HG02763 (cell line): Measurements from ENCODE around the gene NEK11.
"Not testable (repeated sequence)": the region's sequence is repeated elsewhere in the genome, so short reads cannot be mapped to it uniquely, and the experiment has no call there.

Source experiments
- ATAC-seq: cut with Tn5 transposase; IDR thresholded peaks from one replicate; pipeline ENCODE4 v1.9.1; 2021; ENCODE audit warnings: mild to moderate bottlenecking, moderate library complexity; ENCODE audit not compliant: unreplicated experiment

NEK11 gene

GRCh38 chr3:131353016-131353877 is 326.6 kb downstream of the NEK11 start:
- ATAC-seq: no peak

- no peak for ATAC-seq
Measured at GRCh38 chr3:131353986-131354385, 327.3 kb downstream of the NEK11 start.

- ATAC-seq: no peak
Measured at GRCh38 chr3:131356006-131356595, 329.4 kb downstream of the NEK11 start.

- no peak for ATAC-seq
Measured at GRCh38 chr3:131357275-131357674, 330.6 kb downstream of the NEK11 start.

GRCh38 chr3:131360191-131360755 is 333.6 kb downstream of the NEK11 start:
- ATAC-seq: no peak

GRCh38 chr3:131361066-131361463 is 334.4 kb downstream of the NEK11 start:
- ATAC-seq: not testable (repeated sequence)

GRCh38 chr3:131361464-131362421 is 335.1 kb downstream of the NEK11 start:
- peak; percentile 93 for ATAC-seq

GRCh38 chr3:131363275-131363674 is 336.6 kb downstream of the NEK11 start:
- ATAC-seq: no peak

- ATAC-seq: no peak
Measured at GRCh38 chr3:131370935-131371687, 344.4 kb downstream of the NEK11 start.

GRCh38 chr3:131371688-131372066 is 345.0 kb downstream of the NEK11 start:
- ATAC-seq: no peak

- no peak for ATAC-seq
Measured at GRCh38 chr3:131374741-131375140, 348.1 kb downstream of the NEK11 start.

GRCh38 chr3:131380821-131381444 is 354.3 kb downstream of the NEK11 start:
- ATAC-seq: peak; percentile 14

GRCh38 chr3:131381445-131382291 is 355.0 kb downstream of the NEK11 start, which contains the start of gene NUDT16:
NUDT16 (plus strand) TSS chr3:131381774; CDS start chr3:131381805, 31 bp downstream.
- peak; percentile 98 for ATAC-seq

- no peak for ATAC-seq
Measured at GRCh38 chr3:131386429-131387165, 359.9 kb downstream of the NEK11 start.

GRCh38 chr3:131387796-131388489 is 361.3 kb downstream of the NEK11 start:
- no peak for ATAC-seq

- no peak for ATAC-seq
Measured at GRCh38 chr3:131388490-131388799, 361.8 kb downstream of the NEK11 start.

- ATAC-seq: no peak
Measured at GRCh38 chr3:131390331-131390730, 363.7 kb downstream of the NEK11 start.

GRCh38 chr3:131393051-131393450 is 366.4 kb downstream of the NEK11 start:
- ATAC-seq: no peak
